Neural progenitor cell (in vitro differentiated cells): ENCODE measurements around the gene SNX27. TPM values are rescaled to one million over a fixed set of nuclear protein-coding genes. Genes with fewer than 3 reads are reported as not detected.

Source experiments
- DNase-seq: peaks from one replicate; pipeline ENCODE4 v3.0.0-alpha.2; 2016; ENCODE audit warnings: low spot score
- H2AFZ ChIP-seq: fragments of 200-600 bp; sonication (generic); replicated peaks from 2 replicates; pipeline ENCODE4 v1.6.1; 2016; ENCODE audit warnings: antibody characterized with exemption
- H3F3A ChIP-seq: fragments of 200-600 bp; sonication (generic); 2 replicates; pipeline ENCODE4 v1.6.1; 2016; ENCODE audit warnings: antibody characterized with exemption, low read depth
- H3K27ac ChIP-seq: fragments of 200-600 bp; sonication (generic); 2 replicates; pipeline ENCODE4 v1.5.1; 2016; ENCODE audit warnings: mild to moderate bottlenecking
- H3K27me3 ChIP-seq: fragments of 200-600 bp; sonication (generic); 2 replicates; pipeline ENCODE4 v1.6.1; 2016; ENCODE audit warnings: mild to moderate bottlenecking, moderate library complexity
- H3K36me3 ChIP-seq: fragments of 200-600 bp; sonication (generic); 2 replicates; pipeline ENCODE4 v1.5.1; 2016
- H3K4me1 ChIP-seq: fragments of 200-600 bp; sonication (generic); 2 replicates; pipeline ENCODE4 v1.6.1; 2016; ENCODE audit warnings: mixed run types
- H3K4me2 ChIP-seq: fragments of 200-600 bp; sonication (generic); 2 replicates; pipeline ENCODE4 v1.6.1; 2016
- H3K4me3 ChIP-seq: fragments of 200-600 bp; sonication (generic); 2 replicates; pipeline ENCODE4 v1.5.1; 2016
- H3K79me2 ChIP-seq: fragments of 200-600 bp; sonication (generic); 2 replicates; pipeline ENCODE4 v1.6.1; 2016; ENCODE audit warnings: low read depth
- H3K9ac ChIP-seq: fragments of 200-600 bp; sonication (generic); 2 replicates; pipeline ENCODE4 v1.6.1; 2016
- H3K9me3 ChIP-seq: fragments of 200-600 bp; sonication (generic); 2 replicates; pipeline ENCODE4 v1.5.1; 2016; ENCODE audit warnings: low read depth
- H4K20me1 ChIP-seq: fragments of 200-600 bp; sonication (generic); 2 replicates; pipeline ENCODE4 v1.6.1; 2016; ENCODE audit warnings: low read depth
- H3K27ac Mint-ChIP-seq: 3 replicates; pipeline ENCODE4 v1.8.0; 2021; ENCODE audit warnings: mixed read lengths
- H3K27me3 Mint-ChIP-seq: 2 replicates; pipeline ENCODE4 v1.8.0; 2022; ENCODE audit warnings: low read depth, mild to moderate bottlenecking, inconsistent platforms, moderate library complexity, mixed read lengths; ENCODE audit not compliant: insufficient read depth
- H3K36me3 Mint-ChIP-seq: 3 replicates; pipeline ENCODE4 v1.8.0; 2021; ENCODE audit warnings: mixed read lengths
- H3K4me1 Mint-ChIP-seq: 3 replicates; pipeline ENCODE4 v1.8.0; 2021; ENCODE audit warnings: mixed read lengths
- H3K4me3 Mint-ChIP-seq: 3 replicates; pipeline ENCODE4 v1.8.0; 2021; ENCODE audit warnings: mild to moderate bottlenecking, moderate library complexity, mixed read lengths
- H3K9me3 Mint-ChIP-seq: 3 replicates; pipeline ENCODE4 v1.8.0; 2020; ENCODE audit warnings: mixed read lengths
- EZH2 ChIP-seq: fragments of 200-600 bp; sonication (generic); IDR thresholded peaks from 2 replicates; pipeline ENCODE4 v1.6.1; 2017; ENCODE audit warnings: antibody characterized with exemption, mild to moderate bottlenecking, moderate library complexity
- EZH2phosphoT487 ChIP-seq: fragments of 200-600 bp; sonication (generic); IDR thresholded peaks from 2 replicates; pipeline ENCODE4 v1.6.1; 2017; ENCODE audit warnings: antibody characterized with exemption
- total RNA-seq: library from RNA; depleted of rRNA; stranded (reverse); fragments of >200 nt; gene quantifications from 2 replicates; pipeline ENCODE4 v1.2.3, GENCODE V29; 2015; ENCODE audit warnings: low replicate concordance
- TF ChIP-seq, protein P1 (sequence below): fragments of 200-600 bp; sonication (generic); IDR thresholded peaks from 2 replicates; pipeline ENCODE4 v1.5.1; 2017; ENCODE audit warnings: antibody characterized with exemption, mild to moderate bottlenecking

Gene SNX27
- total RNA-seq, 1 donor from 2014 or later = 34.1 TPM

DNA sequence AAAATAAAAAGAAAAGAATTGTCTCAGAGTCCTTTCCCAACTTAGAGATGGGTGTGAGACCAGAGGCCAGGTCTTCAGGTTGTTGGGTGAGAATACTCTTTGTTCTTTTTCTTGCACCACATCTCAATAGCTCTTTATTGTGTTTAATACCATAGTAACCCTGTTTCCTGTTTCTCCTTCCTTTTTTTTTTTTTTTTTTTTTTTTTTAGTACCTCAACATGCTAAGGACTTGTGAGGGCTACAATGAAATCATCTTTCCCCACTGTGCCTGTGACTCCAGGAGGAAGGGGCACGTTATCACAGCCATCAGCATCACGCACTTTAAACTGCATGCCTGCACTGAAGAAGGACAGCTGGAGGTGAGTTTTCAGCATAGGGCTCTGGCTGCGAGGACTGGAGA is 80.4 kb downstream of the SNX27 start:
- no peak overlapping the region for H3K4me3 Mint-ChIP-seq
- peaks cover 11% of the 10 kb centered on the region for H3K36me3 Mint-ChIP-seq

GRCh38 chr1:151693057-151693651 is 81.3 kb downstream of the SNX27 start:
- TF ChIP-seq EZH2 = no peak
- TF ChIP-seq, protein P1, sequence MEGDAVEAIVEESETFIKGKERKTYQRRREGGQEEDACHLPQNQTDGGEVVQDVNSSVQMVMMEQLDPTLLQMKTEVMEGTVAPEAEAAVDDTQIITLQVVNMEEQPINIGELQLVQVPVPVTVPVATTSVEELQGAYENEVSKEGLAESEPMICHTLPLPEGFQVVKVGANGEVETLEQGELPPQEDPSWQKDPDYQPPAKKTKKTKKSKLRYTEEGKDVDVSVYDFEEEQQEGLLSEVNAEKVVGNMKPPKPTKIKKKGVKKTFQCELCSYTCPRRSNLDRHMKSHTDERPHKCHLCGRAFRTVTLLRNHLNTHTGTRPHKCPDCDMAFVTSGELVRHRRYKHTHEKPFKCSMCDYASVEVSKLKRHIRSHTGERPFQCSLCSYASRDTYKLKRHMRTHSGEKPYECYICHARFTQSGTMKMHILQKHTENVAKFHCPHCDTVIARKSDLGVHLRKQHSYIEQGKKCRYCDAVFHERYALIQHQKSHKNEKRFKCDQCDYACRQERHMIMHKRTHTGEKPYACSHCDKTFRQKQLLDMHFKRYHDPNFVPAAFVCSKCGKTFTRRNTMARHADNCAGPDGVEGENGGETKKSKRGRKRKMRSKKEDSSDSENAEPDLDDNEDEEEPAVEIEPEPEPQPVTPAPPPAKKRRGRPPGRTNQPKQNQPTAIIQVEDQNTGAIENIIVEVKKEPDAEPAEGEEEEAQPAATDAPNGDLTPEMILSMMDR = peak; percentile 81
- peaks cover 8% of the 10 kb centered on the region for H3K36me3 Mint-ChIP-seq
- Histone ChIP-seq H3K9ac (no peak overlapping the region), H3K4me3 (no peak overlapping the region), H2AFZ (no peak overlapping the region), H3K79me2 (no peaks in the 10 kb centered on the region), H3K4me1 (no peaks in the 10 kb centered on the region), H3K9me3 (no peaks in the 10 kb centered on the region), H3K27ac (no peak overlapping the region), H3K36me3 (no peaks in the 10 kb centered on the region), H3K4me2 (no peak overlapping the region), H3K27me3 (no peaks in the 10 kb centered on the region), H4K20me1 (no peaks in the 10 kb centered on the region), H3F3A (peaks cover 3% of the 10 kb centered on the region)
- no peak overlapping the region for H3K27ac Mint-ChIP-seq
- H3K27me3 Mint-ChIP-seq = no peaks in the 10 kb centered on the region
- peak; percentile 64 for DNase-seq
- no peaks in the 10 kb centered on the region for H3K4me1 Mint-ChIP-seq
- H3K9me3 Mint-ChIP-seq = no peaks in the 10 kb centered on the region
- no peak overlapping the region for H3K4me3 Mint-ChIP-seq

More for the DNA sequence above, 80.4 kb downstream of the SNX27 start:
- H3K79me2 ChIP-seq = no peaks in the 10 kb centered on the region
- H3K27me3 ChIP-seq = no peaks in the 10 kb centered on the region
- Mint-ChIP-seq H3K27ac (no peak overlapping the region), H3K4me1 (no peaks in the 10 kb centered on the region), H3K27me3 (peaks cover 2% of the 10 kb centered on the region), H3K9me3 (no peaks in the 10 kb centered on the region)
- H3K27ac ChIP-seq = no peak overlapping the region
- no peaks in the 10 kb centered on the region for H3K36me3 ChIP-seq
- H3K9me3 ChIP-seq = no peaks in the 10 kb centered on the region
- H2AFZ ChIP-seq = no peak overlapping the region
- no peaks in the 10 kb centered on the region for H3K4me1 ChIP-seq
- no peak overlapping the region for H3K4me2 ChIP-seq
- no peak for DNase-seq
- H3K4me3 ChIP-seq = no peak overlapping the region
- H4K20me1 ChIP-seq = no peaks in the 10 kb centered on the region
- TF ChIP-seq, protein P1 = no peak
- TF ChIP-seq EZH2 = no peak
- no peak for TF ChIP-seq EZH2phosphoT487
- H3F3A ChIP-seq = peaks cover 3% of the 10 kb centered on the region
- H3K9ac ChIP-seq = no peak overlapping the region

DNA sequence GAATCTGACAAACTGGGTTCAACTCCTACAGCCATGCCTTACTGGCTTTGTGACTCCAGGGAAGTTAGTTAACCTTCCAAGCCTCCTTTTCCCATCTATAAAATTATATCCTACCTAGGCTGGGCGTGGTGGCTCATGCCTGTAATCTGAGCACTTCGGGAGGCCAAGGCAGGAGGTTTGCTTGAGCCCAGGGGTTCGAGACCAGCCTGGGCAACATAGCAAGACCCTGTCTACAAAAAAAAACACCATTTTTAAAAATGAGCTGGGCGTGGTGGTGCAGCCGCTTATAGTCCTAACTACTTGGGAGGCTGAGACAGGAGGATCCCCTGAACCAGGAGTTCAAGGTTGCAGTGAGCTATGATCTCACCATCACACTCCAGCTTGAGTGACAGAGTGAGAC is 89.7 kb downstream of the SNX27 start:
- Histone ChIP-seq H3K79me2 (no peaks in the 10 kb centered on the region), H3K4me2 (no peak overlapping the region), H3K4me3 (no peak overlapping the region), H3K27me3 (no peaks in the 10 kb centered on the region), H3K9ac (no peak overlapping the region), H4K20me1 (peaks cover 3% of the 10 kb centered on the region), H3K9me3 (no peaks in the 10 kb centered on the region), H2AFZ (no peak overlapping the region), H3K4me1 (no peaks in the 10 kb centered on the region), H3K36me3 (no peaks in the 10 kb centered on the region), H3F3A (no peaks in the 10 kb centered on the region), H3K27ac (no peak overlapping the region)
- H3K27me3 Mint-ChIP-seq = peaks cover 2% of the 10 kb centered on the region
- H3K36me3 Mint-ChIP-seq = peaks cover 20% of the 10 kb centered on the region
- H3K27ac Mint-ChIP-seq = no peak overlapping the region
- DNase-seq = no peak
- no peaks in the 10 kb centered on the region for H3K9me3 Mint-ChIP-seq
- no peak for TF ChIP-seq EZH2phosphoT487
- no peak for TF ChIP-seq EZH2
- TF ChIP-seq, protein P1 = no peak
- peaks cover 27% of the 10 kb centered on the region for H3K4me1 Mint-ChIP-seq
- no peak overlapping the region for H3K4me3 Mint-ChIP-seq
